ENCODE results near the gene SMIM43. TPM values are rescaled to one million over a fixed set of nuclear protein-coding genes. Genes with fewer than 3 reads are reported as not detected.

Gene SMIM43
- total and polyA plus RNA-seq, 9 of the 15 experiments (the other 6 are each of a cell fraction or from before 2014, with no cell fraction given), result not detected

GRCh38 chr4:121711263-121712000 lies 53.5 kb downstream of the SMIM43 start (continued):
- 0 out of 2 replicates have a peak, but pooled peaks have one; percentile 25 for TF ChIP-seq VEZF1 (CRISPR knock-in tag; IDR thresholded peaks at IDR 0.05)
- TF ChIP-seq CREB5 (CRISPR knock-in tag; IDR thresholded peaks at IDR 0.05), result no peak
- TF ChIP-seq CTBP1 (IDR thresholded peaks at IDR 0.05; ENCODE audit: borderline replicate concordance), result peak; percentile 96
- peak in 1 of 2 experiments; percentile 24; a peak in 1 of 4 replicates for TF ChIP-seq HDAC1 (IDR thresholded peaks at IDR 0.05)
- no peak for TF ChIP-seq PATZ1 (CRISPR knock-in tag; IDR thresholded peaks at IDR 0.05; ENCODE audit: borderline replicate concordance)
- TF ChIP-seq CC2D1A (IDR thresholded peaks at IDR 0.05), result peak; percentile 96
- TF ChIP-seq NCOA6 (IDR thresholded peaks at IDR 0.05), result no peak
- TF ChIP-seq SP1 (CRISPR knock-in tag; IDR thresholded peaks at IDR 0.05), result 0 out of 2 replicates have a peak, but pooled peaks have one; percentile 32
- TF ChIP-seq POLR2G (IDR thresholded peaks at IDR 0.05; ENCODE audit: low read depth, low read length), result 0 out of 2 replicates have a peak, but pooled peaks have one; percentile 22
- TF ChIP-seq CXXC5 (CRISPR knock-in tag; IDR thresholded peaks at IDR 0.05), result peak; percentile 33; the same call in 1 of the 2 replicates
- TF ChIP-seq NEUROD1 (IDR thresholded peaks at IDR 0.05; ENCODE audit: borderline replicate concordance, low read depth, low read length, partially characterized antibody), result peak; percentile 65
- peak; percentile 96 to 97; a peak in 3 of 4 replicates for TF ChIP-seq TEAD1 (CRISPR knock-in tag; IDR thresholded peaks at IDR 0.05)
- no peak for TF ChIP-seq EZH2 (IDR thresholded peaks at IDR 0.05; ENCODE audit: borderline replicate concordance, low read depth, low read length)
- TF ChIP-seq ATF7 (IDR thresholded peaks at IDR 0.05), result peak; percentile 69
- TF ChIP-seq ZNF124 (CRISPR knock-in tag; IDR thresholded peaks at IDR 0.05), result no peak
- TF ChIP-seq ETV5 (CRISPR knock-in tag; IDR thresholded peaks at IDR 0.05; ENCODE audit: low read depth), result 0 out of 2 replicates have a peak, but pooled peaks have one; percentile 26
- TF ChIP-seq TEAD4 (IDR thresholded peaks at IDR 0.05; ENCODE audit: low read length), result peak; percentile 89
- TF ChIP-seq TEAD4 (CRISPR knock-in tag; IDR thresholded peaks at IDR 0.05; ENCODE audit: borderline replicate concordance), result 0 out of 2 replicates have a peak, but pooled peaks have one; percentile 34
- TF ChIP-seq SMARCE1 (IDR thresholded peaks at IDR 0.05), result peak; percentile 96
